HK-2 (cell line): ENCODE results near the gene FLRT1.

Experiments
- DNase-seq: peaks from one replicate; pipeline ENCODE4 v3.0.0-alpha.2; 2018; ENCODE audit not compliant: unreplicated experiment

FLRT1 gene, protein sequence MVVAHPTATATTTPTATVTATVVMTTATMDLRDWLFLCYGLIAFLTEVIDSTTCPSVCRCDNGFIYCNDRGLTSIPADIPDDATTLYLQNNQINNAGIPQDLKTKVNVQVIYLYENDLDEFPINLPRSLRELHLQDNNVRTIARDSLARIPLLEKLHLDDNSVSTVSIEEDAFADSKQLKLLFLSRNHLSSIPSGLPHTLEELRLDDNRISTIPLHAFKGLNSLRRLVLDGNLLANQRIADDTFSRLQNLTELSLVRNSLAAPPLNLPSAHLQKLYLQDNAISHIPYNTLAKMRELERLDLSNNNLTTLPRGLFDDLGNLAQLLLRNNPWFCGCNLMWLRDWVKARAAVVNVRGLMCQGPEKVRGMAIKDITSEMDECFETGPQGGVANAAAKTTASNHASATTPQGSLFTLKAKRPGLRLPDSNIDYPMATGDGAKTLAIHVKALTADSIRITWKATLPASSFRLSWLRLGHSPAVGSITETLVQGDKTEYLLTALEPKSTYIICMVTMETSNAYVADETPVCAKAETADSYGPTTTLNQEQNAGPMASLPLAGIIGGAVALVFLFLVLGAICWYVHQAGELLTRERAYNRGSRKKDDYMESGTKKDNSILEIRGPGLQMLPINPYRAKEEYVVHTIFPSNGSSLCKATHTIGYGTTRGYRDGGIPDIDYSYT

GRCh38 chr11:64035576-64035975 is at the start of gene FLRT1:
TSS of gene FLRT1 (plus strand) at chr11:64035931. CDS start at chr11:64116268, 80,337 bp downstream.
- no peak for DNase-seq

DNA sequence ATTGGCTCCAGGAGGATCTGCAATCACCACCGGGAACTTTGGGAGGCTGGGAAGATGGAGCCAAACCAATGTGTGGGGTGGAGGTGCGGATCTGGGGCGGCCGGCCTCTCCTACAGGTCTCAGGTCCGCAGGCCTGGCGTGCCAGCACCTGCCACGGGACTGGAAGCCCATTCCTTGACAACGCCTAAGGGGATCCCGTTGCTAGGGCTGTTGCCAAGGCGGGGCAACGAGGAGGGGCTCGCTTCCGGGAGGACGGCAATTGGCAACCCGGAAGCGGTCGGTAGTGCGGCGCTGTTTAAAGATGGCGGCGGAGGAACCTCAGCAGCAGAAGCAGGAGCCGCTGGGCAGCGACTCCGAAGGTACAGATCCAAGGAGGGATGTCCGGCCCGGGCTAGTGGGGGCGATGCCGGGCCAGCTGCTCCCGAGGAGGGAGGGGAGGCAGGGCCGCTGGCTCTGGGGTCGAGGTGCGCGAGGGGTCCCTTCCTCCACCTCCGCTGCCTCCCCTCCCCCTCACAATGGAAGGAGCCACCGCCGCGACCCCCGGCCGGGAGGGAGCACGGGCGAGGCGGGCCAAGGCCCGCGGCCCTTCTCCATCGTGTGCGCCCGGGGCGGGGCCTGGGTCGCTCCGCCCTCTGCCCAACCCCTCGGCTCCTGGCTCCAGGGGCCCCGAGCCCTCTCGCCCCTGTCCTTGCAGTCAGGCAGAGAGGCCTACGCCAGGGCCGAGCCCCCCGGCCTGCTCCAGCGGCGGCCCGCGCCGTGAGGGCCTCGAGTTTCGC is 49.4 kb upstream of the FLRT1 start, which contains the start of gene OTUB1:
Gene OTUB1, plus strand, starts transcription at position 283 of the 776 bp plus-strand sequence. Its CDS starts 19 bp downstream, at position 302.
- DNase-seq: peak; percentile 77

DNA sequence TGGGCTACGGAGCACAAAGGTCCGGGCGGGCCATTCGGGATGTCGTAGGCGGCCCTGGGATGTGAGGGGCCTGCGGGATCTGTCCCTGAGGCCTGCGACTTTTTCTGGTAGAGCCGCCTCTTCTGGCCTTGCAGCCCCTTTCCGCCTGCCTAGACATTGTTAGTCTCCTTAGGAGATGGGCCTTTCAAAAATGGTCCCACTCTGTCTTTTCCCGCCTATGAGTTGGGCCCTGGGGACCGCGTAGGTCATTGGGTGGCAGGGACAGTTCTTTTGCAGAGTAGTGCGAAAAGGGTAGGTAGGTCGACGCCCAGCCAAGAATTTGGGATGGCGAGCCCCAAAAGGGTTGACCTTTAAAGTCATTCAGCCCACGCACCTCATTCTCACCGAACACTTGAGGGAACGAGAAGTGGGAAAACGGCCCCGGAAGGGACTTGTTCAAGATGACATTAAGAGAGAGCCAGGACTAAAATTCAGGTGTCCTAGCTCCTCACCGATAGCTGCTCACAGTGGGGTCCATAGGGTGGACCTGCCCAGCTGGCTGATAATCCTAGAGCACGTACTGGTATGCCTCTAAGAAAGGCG is 48.7 kb upstream of the FLRT1 start:
- DNase-seq: no peak

DNA sequence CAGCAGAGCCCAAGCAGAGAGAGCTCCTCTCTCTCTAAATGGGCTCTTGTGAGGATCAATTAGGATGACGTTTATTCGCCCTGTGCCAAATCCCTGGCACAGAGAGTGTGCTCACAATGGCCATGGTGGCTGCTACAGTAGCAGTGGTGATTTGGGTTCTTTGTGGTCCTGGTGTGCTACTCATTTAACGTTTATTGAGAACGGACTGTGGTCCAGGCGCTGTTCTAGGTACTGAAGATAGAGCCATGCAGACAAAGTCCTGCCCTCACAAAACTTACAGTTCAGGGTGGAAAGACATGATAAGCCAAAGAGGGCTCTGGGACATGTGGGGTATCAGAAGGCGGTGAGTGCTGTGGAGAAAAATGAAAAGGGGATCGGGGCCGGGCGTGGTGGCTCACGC is 44.2 kb upstream of the FLRT1 start:
- DNase-seq: no peak

GRCh38 chr11:63993100-63993499 is 42.6 kb upstream of the FLRT1 start:
- DNase-seq: no peak

DNA sequence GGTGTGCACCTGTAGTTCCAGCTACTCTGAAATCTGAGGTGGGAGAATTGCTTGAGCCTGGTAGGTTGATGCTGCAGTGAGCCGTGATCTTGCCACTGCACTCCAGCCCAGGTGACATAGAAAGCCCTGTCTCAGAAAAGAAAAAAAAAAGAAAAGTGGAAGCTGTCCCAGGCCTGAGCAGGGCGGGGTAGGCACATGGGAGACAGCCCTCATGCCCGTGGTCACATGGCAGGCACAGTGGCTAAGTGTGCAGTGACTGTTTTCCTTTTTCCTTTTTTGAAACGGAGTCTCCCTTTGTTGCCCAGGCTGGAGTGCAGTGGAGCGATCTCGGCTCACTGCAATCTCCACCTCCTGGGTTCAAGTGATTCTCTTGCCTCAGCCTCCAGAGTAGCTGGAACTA is 41.7 kb upstream of the FLRT1 start:
- DNase-seq: no peak

GRCh38 chr11:63996512-63996911 is 39.2 kb upstream of the FLRT1 start:
- no peak for DNase-seq

DNA sequence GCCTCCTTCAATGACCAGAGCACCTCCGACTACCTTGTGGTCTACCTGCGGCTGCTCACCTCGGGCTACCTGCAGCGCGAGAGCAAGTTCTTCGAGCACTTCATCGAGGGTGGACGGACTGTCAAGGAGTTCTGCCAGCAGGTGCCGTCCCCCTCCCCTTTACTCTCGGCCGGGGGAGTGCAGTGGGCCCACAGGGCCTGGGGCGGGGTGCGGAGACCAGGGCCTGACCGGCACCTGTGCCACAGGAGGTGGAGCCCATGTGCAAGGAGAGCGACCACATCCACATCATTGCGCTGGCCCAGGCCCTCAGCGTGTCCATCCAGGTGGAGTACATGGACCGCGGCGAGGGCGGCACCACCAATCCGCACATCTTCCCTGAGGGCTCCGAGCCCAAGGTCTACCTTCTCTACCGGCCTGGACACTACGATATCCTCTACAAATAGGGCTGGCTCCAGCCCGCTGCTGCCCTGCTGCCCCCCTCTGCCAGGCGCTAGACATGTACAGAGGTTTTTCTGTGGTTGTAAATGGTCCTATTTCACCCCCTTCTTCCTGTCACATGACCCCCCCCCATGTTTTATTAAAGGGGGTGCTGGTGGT is 38.5 kb upstream of the FLRT1 start:
- DNase-seq: no peak

DNA sequence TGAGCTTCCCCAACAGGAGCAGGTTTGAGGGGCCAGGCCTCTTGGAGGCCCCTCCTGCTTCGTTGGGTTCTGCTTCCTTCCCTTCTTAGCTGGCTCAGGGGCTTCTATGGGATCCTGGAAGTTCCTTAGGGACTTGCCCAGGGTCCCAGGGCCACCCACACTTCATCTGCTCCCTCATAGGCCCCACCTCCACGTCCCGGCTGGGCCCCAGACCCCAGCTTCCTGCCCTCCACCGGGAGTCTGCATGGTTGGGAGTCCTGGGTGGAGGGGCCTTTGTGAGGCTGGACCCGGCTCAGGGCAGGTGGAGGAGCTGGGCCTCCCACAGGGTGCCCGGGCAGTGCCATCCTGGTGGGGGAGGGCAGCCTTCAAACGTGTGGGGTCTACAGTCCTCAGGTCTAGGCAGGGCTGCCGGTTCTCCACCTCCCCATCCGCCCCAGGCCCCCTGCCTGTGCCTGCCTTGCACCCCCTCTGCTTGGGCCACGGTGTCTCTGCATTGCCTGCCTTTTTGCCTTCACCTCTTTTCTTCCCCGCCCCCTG is 37.9 kb upstream of the FLRT1 start:
- DNase-seq: no peak

GRCh38 chr11:63998558-63999348 is 37.0 kb upstream of the FLRT1 start:
- DNase-seq: no peak

DNA sequence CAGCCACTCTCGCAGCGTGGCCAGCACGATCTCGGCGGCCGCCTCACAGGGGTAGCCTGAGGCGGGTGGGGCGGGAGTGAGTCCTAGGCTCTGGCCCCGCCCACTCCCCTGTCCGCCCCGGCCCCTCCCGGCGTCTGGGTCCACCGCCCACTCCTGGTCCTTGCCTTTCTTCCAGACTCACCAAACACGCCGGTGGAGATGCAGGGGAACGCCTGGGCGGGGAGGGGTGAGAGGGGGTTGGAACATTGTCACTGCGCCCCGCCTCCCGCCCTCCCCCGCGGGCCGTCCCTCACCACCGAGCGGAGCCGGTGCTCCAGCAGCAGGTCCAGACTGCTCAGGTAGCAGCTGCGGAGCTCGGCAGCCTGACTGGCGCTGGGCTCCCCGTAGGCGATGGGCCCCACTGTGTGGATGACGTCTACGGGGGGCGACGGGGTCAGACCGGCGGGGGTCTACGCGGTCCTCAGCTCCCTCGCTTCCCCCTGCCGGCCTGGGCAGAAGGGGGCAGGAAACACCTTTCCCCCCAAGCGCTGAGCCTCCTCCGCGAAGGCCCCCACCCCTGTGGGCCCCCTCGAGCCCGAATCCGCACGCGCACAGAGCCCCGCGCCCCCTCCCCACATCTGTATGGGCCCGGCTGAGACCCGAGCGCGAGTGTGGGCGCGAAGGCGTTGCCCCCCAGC is 36.2 kb upstream of the FLRT1 start:
- no peak for DNase-seq

- DNase-seq: no peak
These were observed 35.5 kb upstream of the FLRT1 start for GRCh38 chr11:64000026-64000739.

- DNase-seq: no peak
These were observed 34.8 kb upstream of the FLRT1 start for GRCh38 chr11:64000740-64001483.

GRCh38 chr11:64001484-64002420 is 34.0 kb upstream of the FLRT1 start:
- no peak for DNase-seq

DNA sequence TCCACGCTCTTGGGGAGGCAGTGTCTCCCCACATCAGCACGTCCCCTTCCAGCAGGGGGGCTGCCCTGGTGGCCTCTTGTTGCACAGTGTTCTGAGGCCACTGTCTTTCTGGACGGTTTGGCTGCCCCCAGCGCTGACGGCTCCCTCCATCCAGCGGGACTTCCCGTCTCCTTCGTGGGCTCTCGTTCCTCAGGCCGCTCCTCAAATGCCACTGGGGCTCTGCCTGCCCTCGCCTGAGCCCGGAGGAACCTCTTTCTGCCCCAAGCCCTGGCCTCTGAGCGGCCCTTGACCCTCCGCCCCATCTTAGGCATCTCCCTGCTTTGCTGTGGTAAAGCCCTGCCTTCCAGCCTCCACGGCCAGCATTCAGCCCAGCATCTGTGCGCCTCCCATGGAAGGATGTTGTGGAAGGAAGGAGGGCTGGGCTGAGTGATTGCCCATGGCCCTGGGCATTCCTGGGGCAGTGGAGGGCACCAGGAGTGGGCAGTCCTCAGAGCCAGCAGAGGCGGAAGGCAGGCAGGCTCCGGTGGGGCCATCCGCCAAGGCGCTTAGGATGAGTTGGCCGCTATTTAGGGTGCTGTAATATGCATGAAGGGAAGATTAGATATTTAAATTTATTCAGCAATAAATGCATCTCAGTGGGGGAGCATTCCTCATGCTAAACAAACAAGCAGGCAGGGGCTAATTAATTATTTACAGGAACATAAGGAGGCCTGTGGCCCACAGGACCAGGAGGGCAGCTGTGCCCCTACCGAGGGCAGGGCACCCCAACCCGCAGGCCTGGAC is 31.7 kb upstream of the FLRT1 start:
- DNase-seq: no peak

DNA sequence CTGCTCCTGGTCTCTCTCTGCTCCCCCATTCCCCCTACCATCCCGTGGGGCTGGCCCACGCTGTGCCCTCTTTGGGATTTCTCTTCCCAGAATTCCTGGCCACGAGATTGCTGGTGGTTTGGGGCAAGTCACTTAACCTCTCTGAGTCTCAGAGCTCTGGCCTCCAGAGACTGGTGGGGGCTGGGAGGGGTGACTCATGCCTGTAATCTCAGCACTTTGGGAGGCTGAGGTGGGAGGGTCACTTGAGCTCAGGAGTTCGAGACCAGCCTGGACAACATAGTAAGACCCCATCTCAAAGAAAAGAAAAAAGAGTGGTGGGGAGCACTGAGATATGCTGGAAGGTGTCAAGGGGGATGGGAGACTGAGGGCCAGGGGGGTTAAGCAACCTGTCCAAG is 31.1 kb upstream of the FLRT1 start:
- no peak for DNase-seq

GRCh38 chr11:64005691-64006090 is 30.0 kb upstream of the FLRT1 start:
- no peak for DNase-seq
